Panc1 (cell line): ENCODE measurements around the gene ADGRL3. TPM values are rescaled to one million over a fixed set of nuclear protein-coding genes. Genes with fewer than 3 reads are reported as not detected.
"Not testable (repeated sequence)": the region's sequence is repeated elsewhere in the genome, so short reads cannot be mapped to it uniquely, and the experiment has no call there.

ENCODE experiments used
- ATAC-seq: fragments of 200-7000 bp; cut with Tn5 transposase; 2 replicates; pipeline ENCODE4 v1.9.1; 2020; ENCODE audit warnings: mild to moderate bottlenecking, moderate library complexity
- BruUV-seq: library from RNA; stranded (reverse); fragments of 400-500 nt; replicated peaks from 2 replicates; lab custom pipeline; 2021; lab: Mats Ljungman, UMichigan
- CTCF ChIA-PET: fragments of 300-600 bp; sonication (Branson Sonifier 250); formaldehyde crosslinking; loops from one replicate; lab custom pipeline; 2022; ENCODE audit warnings: antibody characterized with exemption; lab: Charles Lee
- POLR2A ChIA-PET: fragments of 300-600 bp; sonication (Branson Sonifier 250); formaldehyde crosslinking; loops from one replicate; lab custom pipeline; 2022; ENCODE audit warnings: antibody characterized with exemption; lab: Charles Lee
- DNase-seq: peaks from one replicate; pipeline ENCODE4 v3.0.0-alpha.2; 2010; ENCODE audit warnings: low read depth, low spot score
- H3K27ac ChIP-seq: 2 replicates; pipeline ENCODE4 v1.5.1; 2011; ENCODE audit warnings: mild to moderate bottlenecking, low read length, inconsistent platforms
- H3K27me3 ChIP-seq: fragments of 200-500 bp; sonication (Bioruptor generic); 2 replicates; pipeline ENCODE4 v1.6.0; 2014; ENCODE audit warnings: low read length, inconsistent platforms; ENCODE audit not compliant: control insufficient read depth, insufficient read depth
- H3K36me3 ChIP-seq: fragments of 200-500 bp; sonication (Bioruptor generic); 2 replicates; pipeline ENCODE4 v1.5.1; 2014; ENCODE audit warnings: inconsistent platforms, mild to moderate bottlenecking, low read length, moderate library complexity; ENCODE audit not compliant: control insufficient read depth, insufficient read depth
- H3K4me1 ChIP-seq: 2 replicates; pipeline ENCODE4 v1.5.1; 2011; ENCODE audit warnings: inconsistent platforms, mild to moderate bottlenecking, low read length, moderate library complexity; ENCODE audit not compliant: control insufficient read depth, insufficient read depth
- H3K4me3 ChIP-seq, 2 experiments: 2 replicates each; pipeline ENCODE4 v1.5.1; 2011 to 2012; ENCODE audit warnings: low read depth in 2 of 2, low read length in 2 of 2, mild to moderate bottlenecking in 2 of 2, inconsistent platforms in 1 of 2, moderate library complexity in 1 of 2
- H3K9me3 ChIP-seq: fragments of 200-500 bp; sonication (Bioruptor generic); 2 replicates; pipeline ENCODE4 v1.5.1; 2014; ENCODE audit warnings: low read depth, mild to moderate bottlenecking, inconsistent platforms, low read length, moderate library complexity; ENCODE audit not compliant: control insufficient read depth, insufficient read depth
- CTCF ChIP-seq: fragments of 450-650 bp; IDR thresholded peaks from 2 replicates; pipeline ENCODE4 v1.5.1; 2017; ENCODE audit warnings: mild to moderate bottlenecking
- REST ChIP-seq, 2 experiments: IDR thresholded peaks; 2 replicates each; pipeline ENCODE4 v1.6.1; 2011 to 2012; ENCODE audit warnings: low read depth in 2 of 2, control low read depth in 1 of 2, low read length in 1 of 2, mild to moderate bottlenecking in 1 of 2, moderate library complexity in 1 of 2; ENCODE audit not compliant: insufficient read depth in 1 of 2
- SIN3A ChIP-seq: IDR thresholded peaks from 2 replicates; pipeline ENCODE4 v1.6.1; 2012; ENCODE audit warnings: low read depth, mild to moderate bottlenecking, low read length, moderate library complexity, borderline replicate concordance; ENCODE audit not compliant: insufficient read depth
- in situ Hi-C: cut with HindIII; loops from 2 replicates; pipeline ENCODE4 v1.10.0; 2016; ENCODE audit warnings: low sequenced_read_pairs, low pct_unique_long_range_greater_than_20kb
- intact Hi-C: fragments of 100-400 bp; cut with micrococcal nuclease; formaldehyde crosslinking; loops from one replicate; pipeline ENCODE4 v1.10.0; 2022; ENCODE audit not compliant: unreplicated experiment
- total RNA-seq: library from RNA; stranded (reverse); gene quantifications from one replicate; pipeline ENCODE4 v1.2.1, GENCODE V29; 2021; ENCODE audit not compliant: unreplicated experiment

Gene ADGRL3
- total RNA-seq, 1 experiment from 2014 or later, result 0.23 TPM

DNA sequence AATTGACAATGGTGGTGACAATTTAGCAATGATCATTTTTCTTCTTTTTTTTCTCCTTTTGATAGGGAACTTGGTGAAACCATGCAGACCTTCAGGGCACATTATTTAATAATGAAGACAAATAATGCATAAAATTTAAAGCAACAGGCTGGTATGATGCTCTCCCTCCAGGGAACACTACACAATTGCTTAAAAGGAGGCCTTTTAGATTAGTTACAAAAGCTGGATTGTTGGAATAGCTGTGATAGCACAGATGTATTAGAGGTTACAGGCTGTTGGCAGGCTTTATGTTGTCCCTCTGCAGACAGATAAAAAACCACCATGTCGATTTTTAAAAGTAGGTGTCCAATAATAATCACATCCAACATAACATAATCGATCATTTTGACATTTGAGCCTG lies 307.0 kb downstream of the ADGRL3 start:
- intact Hi-C loops (no loop called here), in situ Hi-C loops (no loop called here)
- H3K9me3 ChIP-seq, result no peaks in the 10 kb centered on the region
- no peak overlapping the region for H3K27ac ChIP-seq
- no TSS peak for BruUV-seq
- H3K36me3 ChIP-seq, result no peaks in the 10 kb centered on the region
- no peaks in the 10 kb centered on the region for H3K27me3 ChIP-seq
- no peak overlapping the region for H3K4me3 ChIP-seq
- CTCF ChIA-PET, result no interaction called here
- ATAC-seq, result no peak
- no peak for DNase-seq
- TF ChIP-seq SIN3A, result no peak
- H3K4me1 ChIP-seq, result no peaks in the 10 kb centered on the region
- POLR2A ChIA-PET, result no interaction called here

GRCh38 chr4:61509721-61510241 lies 309.7 kb downstream of the ADGRL3 start:
- H3K4me3 ChIP-seq, H3K27ac ChIP-seq, POLR2A ChIA-PET, H3K27me3 ChIP-seq, intact Hi-C loops, CTCF ChIA-PET, DNase-seq, ATAC-seq, H3K9me3 ChIP-seq, in situ Hi-C loops, H3K4me1 ChIP-seq, H3K36me3 ChIP-seq, BruUV-seq: not testable (repeated sequence)

GRCh38 chr4:61511716-61512488 lies 311.8 kb downstream of the ADGRL3 start:
- POLR2A ChIA-PET, result no interaction called here
- ATAC-seq (no peak), DNase-seq (no peak)
- Histone ChIP-seq H3K36me3 (no peaks in the 10 kb centered on the region), H3K27me3 (no peaks in the 10 kb centered on the region), H3K27ac (no peak overlapping the region), H3K4me3 (no peak overlapping the region), H3K4me1 (no peaks in the 10 kb centered on the region), H3K9me3 (no peaks in the 10 kb centered on the region)
- no TSS peak for BruUV-seq
- in situ Hi-C loops (no loop called here), intact Hi-C loops (no loop called here)
- CTCF ChIA-PET, result no interaction called here
- no peak for TF ChIP-seq CTCF

DNA sequence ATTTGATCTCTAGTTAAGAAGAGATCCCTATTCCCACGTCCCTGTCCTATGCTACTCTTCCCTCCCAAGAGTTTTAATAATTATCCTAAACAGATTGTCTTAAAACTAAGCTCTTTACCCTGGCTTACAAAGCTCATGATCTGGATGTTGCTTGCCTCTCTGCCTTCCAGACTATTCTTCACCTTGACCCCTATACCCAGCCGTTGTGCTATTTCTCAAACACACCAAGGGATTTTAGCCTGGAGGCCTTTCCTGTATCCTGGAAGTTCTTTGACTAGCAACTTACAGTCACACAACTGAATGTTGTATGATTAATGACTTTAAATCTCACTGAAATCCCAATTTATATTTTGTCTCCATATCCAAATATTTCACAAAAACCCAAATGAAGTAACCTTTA lies 314.9 kb downstream of the ADGRL3 start:
- POLR2A ChIA-PET, result no interaction called here
- BruUV-seq, result no TSS peak
- no peak for ATAC-seq

More for the DNA sequence above, 314.9 kb downstream of the ADGRL3 start:
- CTCF ChIA-PET, result no interaction called here
- Histone ChIP-seq H3K27me3 (no peaks in the 10 kb centered on the region), H3K27ac (no peak overlapping the region), H3K9me3 (no peaks in the 10 kb centered on the region), H3K4me3 (no peak overlapping the region), H3K4me1 (no peaks in the 10 kb centered on the region), H3K36me3 (no peaks in the 10 kb centered on the region)
- intact Hi-C loops, result no loop called here
- no peak for TF ChIP-seq SIN3A
- TF ChIP-seq REST (IDR thresholded peaks at IDR 0.05; ENCODE audit: insufficient read depth in 1 of 2, low read depth in 2 of 2, low read length in 1 of 2), result no peak
- in situ Hi-C loops, result no loop called here
- DNase-seq, result no peak
